Activated CD8-positive, alpha-beta memory T cell treated with anti-CD3 and anti-CD28 coated beads, Interleukin-2, amount 50 U/mL, for 1 hour (primary cell): ENCODE measurements around the gene DARS1.
"Not testable (repeated sequence)": the region's sequence is repeated elsewhere in the genome, so short reads cannot be mapped to it uniquely, and the experiment has no call there.

ENCODE experiments used
- DNase-seq: peaks from one replicate; pipeline ENCODE4 v3.0.0-alpha.2; 2020; ENCODE audit errors: extremely low read depth

Gene DARS1

DNA sequence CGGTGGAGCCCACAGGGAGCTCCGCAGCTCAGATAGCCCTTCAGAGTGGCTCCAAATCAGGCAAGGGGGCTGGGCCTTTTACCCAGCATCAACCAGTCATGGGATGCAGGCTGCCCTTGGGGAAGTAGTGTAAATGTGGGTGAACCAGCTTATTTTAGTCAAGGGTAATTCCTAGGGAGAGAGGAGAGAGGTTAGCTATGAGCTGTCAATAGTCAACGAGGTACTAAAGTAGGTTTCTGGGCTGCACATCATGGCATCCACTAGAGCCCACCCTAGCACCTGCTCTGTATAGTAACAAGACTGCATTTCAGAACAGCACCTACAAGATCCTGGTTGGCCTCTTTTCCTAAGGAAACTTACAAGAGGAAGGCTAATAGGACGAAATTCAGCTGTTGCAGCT is 99.7 kb downstream of the DARS1 start:
- DNase-seq, result no peak

DNA sequence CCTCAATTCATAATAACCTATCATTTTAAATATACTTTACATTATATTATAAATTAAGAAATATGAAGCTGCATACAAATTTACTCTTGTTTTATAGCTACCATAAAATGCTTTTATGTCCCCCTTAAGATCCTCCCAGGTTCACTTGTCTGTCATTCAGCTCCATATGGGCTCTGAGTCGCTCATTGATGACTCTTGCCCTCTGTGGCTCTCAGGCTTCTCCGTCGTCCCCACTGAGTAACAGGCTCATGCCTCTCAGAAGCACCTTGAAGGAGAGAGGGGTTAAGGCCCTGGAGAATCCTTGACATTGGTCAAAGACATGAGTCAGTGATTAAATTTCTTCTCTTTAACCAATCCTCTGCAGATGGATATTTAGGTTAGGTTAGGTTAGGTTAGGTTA is 103.0 kb downstream of the DARS1 start:
- no peak for DNase-seq

DNA sequence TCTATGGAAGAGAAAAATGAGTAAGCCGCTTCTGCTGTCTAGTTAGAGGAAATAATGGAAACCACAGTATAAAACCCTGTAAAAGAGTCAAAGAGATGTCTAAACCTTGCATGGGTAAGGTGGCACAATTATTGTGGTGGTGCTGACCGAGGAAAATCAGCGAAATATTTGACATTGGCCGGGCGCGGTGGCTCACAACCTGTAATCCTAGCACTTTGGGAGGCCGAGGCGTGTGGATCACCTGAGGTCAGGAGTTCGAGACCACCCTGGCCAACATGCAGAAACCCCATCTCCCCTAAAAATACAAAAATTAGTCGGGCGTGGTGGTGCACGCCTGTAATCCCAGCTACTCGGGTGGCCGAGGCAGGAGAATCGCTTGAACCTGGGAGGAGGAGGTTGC is 108.7 kb downstream of the DARS1 start:
- not testable (repeated sequence) for DNase-seq

DNA sequence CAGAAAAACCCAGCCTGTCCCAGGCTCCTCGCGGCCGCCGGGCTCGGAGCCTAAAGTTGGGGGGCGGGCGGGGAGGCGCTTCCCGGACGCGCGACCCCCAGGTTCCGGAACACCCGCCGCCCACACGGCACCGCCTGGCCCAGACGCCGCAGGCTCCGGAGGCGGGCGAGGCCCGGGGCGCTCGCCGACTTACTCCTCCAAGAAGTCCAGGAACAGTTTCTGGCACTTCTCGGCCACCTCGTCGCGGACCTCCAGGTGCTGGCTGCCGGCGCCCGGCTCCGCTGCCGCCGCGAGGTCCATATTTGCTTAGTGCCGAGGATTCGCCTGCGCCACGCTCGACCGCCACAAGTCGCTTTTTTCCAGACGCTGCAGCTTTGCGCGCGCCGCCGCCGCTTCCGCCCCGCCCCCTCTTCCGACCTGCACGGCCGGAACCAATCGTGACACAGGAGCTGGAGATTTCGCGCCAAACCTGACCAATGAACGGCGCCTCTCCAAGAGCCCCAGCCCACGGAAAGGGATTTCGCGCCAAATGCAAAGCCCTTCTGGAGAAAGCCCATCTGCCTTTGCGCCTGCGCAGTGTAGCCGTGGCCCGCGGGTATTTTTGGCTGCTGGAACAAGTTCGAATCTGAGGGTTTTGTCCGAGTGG is 109.2 kb downstream of the DARS1 start, which contains the start of gene MCM6:
MCM6 (minus strand) TSS at position 378 of the 646 bp plus-strand sequence; CDS start at position 300, 78 bp downstream.
- peak; percentile 97 for DNase-seq

DNA sequence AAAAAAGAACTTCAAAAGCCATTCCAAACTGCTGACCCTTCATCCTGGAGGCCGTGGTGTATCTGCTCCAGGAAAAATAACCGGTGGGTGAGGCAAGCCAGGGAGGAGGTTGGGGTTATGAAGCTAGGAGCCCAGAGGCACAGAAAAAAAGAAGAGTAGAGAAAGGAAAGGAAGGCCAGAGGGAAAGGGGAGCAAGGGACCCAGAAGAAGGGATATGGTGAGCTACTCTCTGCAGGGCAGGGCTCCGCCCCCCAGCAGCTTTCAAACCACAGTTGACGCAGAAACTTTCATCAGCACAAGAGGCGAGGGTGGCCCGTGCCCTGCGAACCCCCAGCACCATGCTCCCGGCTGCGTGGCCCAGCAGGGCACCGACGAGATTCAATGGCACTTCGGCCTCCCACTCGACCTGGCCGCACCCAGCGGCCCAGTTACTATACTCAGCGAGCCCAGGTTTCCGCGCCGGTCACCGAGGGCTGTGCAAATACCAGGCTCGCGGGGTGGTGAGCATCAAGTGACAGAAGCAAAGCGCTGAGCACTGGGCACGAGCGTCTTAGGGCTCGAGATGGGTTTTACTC is 109.8 kb downstream of the DARS1 start:
- DNase-seq, result peak; percentile 45

DNA sequence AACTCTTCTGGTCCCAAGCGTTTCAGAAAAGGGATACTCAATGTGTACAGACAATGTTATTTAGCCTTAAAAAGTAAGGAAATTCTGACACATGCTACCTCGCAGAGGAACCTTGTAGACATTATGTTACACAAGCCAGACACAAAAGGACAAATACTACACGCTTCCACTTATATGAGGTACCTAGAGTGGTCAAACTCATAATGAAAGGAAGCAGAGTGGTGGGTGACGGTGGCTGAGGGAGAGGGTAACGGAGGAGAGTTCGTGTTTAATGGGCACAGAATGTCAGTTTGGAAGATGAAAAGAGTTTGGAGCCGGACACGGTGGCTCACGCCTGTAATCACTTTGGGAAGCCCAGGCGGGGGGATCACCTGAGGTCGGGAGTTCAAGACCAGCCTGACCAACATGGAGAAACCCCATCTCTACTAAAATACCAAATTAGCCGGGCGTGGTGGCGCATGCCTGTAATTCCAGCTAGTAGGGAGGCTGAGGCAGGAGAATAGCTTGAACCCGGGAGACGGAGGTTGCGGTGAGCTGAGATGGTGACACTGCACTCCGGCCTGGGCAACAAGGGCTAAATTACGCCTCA is 110.6 kb downstream of the DARS1 start:
- no peak for DNase-seq

DNA sequence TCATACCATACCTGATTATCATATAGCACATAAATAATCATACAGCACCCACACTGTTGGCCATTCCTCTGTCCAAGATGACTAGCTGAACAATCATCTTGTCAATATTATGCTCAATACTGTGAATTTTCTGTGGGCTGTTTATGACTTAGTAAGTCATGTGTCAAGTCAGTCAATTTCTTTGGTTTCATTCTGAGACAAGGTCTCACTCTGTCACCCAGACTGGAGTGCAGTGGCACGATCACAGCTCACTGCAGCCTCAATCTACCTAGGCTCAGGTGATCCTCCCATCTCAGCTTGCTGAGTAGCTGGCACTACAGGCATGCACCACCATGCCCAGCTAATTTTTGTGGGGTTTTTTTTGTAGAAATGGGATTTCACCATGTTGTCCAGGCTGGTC is 114.9 kb downstream of the DARS1 start:
- no peak for DNase-seq

DNA sequence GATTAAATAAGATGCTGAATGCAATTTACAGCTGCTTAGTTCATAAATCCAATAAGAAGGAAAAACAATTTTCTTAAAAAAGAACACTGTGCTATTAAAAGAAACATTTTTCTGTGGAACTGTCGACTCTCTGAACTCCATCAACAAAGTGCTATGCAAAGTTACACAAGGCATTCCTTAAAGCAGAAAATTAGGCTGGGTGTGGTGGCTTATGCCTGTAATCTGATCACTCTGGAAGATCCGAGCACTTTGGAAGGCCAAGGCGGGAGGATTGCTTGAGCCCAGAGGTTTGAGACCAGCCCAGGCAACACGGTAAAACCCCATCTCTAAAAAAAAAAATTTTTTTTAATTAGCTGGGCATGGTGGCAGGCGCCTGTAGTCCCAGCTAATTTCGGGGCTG is 122.2 kb downstream of the DARS1 start:
- no peak for DNase-seq

DNA sequence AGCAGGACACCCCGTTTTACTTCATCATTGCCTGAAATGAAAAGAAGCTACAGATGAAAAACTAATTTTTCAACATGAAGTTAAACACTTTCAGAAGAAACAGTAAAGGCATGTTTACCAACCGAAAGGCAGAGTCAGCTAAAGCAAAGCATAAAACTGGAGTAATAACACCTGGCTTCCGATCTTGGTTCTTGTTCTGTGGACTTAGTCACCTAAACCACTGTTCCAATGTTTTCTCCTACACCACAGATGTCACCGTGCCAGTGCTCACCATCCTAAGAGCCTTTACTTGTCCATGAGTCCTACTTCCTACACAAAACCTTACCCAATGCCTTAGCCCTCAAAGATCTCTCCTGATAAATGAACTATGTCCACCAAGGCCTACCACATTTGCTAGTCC is 122.7 kb downstream of the DARS1 start:
- DNase-seq, result no peak
